ENCODE results near the gene LRRC31. TPM values are rescaled to one million over a fixed set of nuclear protein-coding genes. Genes with fewer than 3 reads are reported as not detected.

LRRC31 gene
- total and polyA plus RNA-seq, 2 of the 13 experiments (the other 11 are each of a cell fraction or from before 2014, with no cell fraction given): not detected

- TF ChIP-seq MAX (IDR thresholded peaks at IDR 0.05) (peak; percentile 81), HDAC2 (CRISPR knock-in tag; IDR thresholded peaks at IDR 0.05) (0 out of 2 replicates have a peak, but pooled peaks have one; percentile 19), CTCF (CRISPR knock-in tag; IDR thresholded peaks at IDR 0.05) (peak; percentile 69), ZMYM2 (CRISPR knock-in tag; IDR thresholded peaks at IDR 0.05) (no peak), RNF219 (CRISPR knock-in tag; IDR thresholded peaks at IDR 0.05) (no peak), XRCC5 (optimal IDR thresholded peaks at IDR 0.05; ENCODE audit: low read length) (peak; percentile 37), HMG20B (CRISPR knock-in tag; conservative IDR thresholded peaks at IDR 0.05) (no peak), AHR (CRISPR knock-in tag; IDR thresholded peaks at IDR 0.05) (no peak), ZNF230 (CRISPR knock-in tag; IDR thresholded peaks at IDR 0.05) (0 out of 2 replicates have a peak, but pooled peaks have one; percentile 27), SKIL (CRISPR knock-in tag; IDR thresholded peaks at IDR 0.05; ENCODE audit: borderline replicate concordance) (no peak)
These were observed 55.8 kb downstream of the LRRC31 start (continued) for GRCh38 chr3:169813757-169814517.
